T-cell (primary cell): Measurements from ENCODE around the gene PMVK. TPM values are rescaled to one million over a fixed set of nuclear protein-coding genes. Genes with fewer than 3 reads are reported as not detected.

Experiments used
- ATAC-seq, 4 experiments: fragments of 200-7000 bp in 3 of 4; fragments of 150-1000 bp in 1 of 4; cut with Tn5 transposase; replicated peaks in 1 of 4; 1 replicate in 3 of 4; 2 replicates in 1 of 4; pipeline ENCODE4 v1.10.0; 2021; ENCODE audit warnings: moderate library complexity in 3 of 4, mild to moderate bottlenecking in 2 of 4, moderate number of reproducible peaks in 1 of 4
- CTCF ChIA-PET, 2 donors: fragments of 300-600 bp; sonication (Branson Sonifier 250); formaldehyde crosslinking; loops; one replicate each; lab custom pipeline; 2022; ENCODE audit warnings: antibody characterized with exemption in 2 of 2; lab: Charles Lee
- POLR2A ChIA-PET, 2 donors: fragments of 300-600 bp; sonication (Branson Sonifier 250); formaldehyde crosslinking; loops; one replicate each; lab custom pipeline; 2022; ENCODE audit warnings: antibody characterized with exemption in 2 of 2; lab: Charles Lee
- DNase-seq, 35 experiments: peaks; one replicate each; pipeline versions ENCODE4 v3.0.0 to v3.0.0-alpha.2; 2013 to 2023
- H3K27ac ChIP-seq: one replicate; pipeline ENCODE4 v1.5.1; 2013; ENCODE audit warnings: low read length
- H3K27me3 ChIP-seq, 2 experiments: replicated peaks in 1 of 2; 1 replicate in 1 of 2; 2 replicates in 1 of 2; pipeline versions ENCODE4 v1.6.1 to v1.7.0; 2013; ENCODE audit warnings: low read length in 1 of 2, mixed read lengths in 1 of 2; ENCODE audit not compliant: control insufficient read depth in 2 of 2, insufficient read depth in 2 of 2; ENCODE audit errors: extremely low read depth in 1 of 2
- H3K36me3 ChIP-seq, 2 donors: 1 replicate in 1 of 2; 2 replicates in 1 of 2; pipeline versions ENCODE4 v1.6.1 to v1.7.0; 2013; ENCODE audit warnings: low read length in 1 of 2; ENCODE audit not compliant: control insufficient read depth in 2 of 2, insufficient read depth in 1 of 2; ENCODE audit errors: extremely low read depth in 1 of 2
- H3K4me1 ChIP-seq, 2 experiments: 1 replicate in 1 of 2; 2 replicates in 1 of 2; pipeline versions ENCODE4 v1.6.1 to v1.7.0; 2013; ENCODE audit warnings: low read length in 2 of 2, mixed read lengths in 1 of 2; ENCODE audit not compliant: insufficient read depth in 2 of 2, control insufficient read depth in 1 of 2; ENCODE audit errors: extremely low read depth in 1 of 2
- H3K4me3 ChIP-seq, 2 donors: 1 replicate in 1 of 2; 2 replicates in 1 of 2; pipeline versions ENCODE4 v1.5.1 to v1.7.0; 2013; ENCODE audit warnings: mild to moderate bottlenecking in 2 of 2, low read length in 1 of 2, moderate library complexity in 1 of 2; ENCODE audit not compliant: control insufficient read depth in 1 of 2; ENCODE audit errors: extremely low read depth in 1 of 2
- H3K9me3 ChIP-seq: 2 replicates; pipeline ENCODE4 v1.7.0; 2013
- H3K27ac Mint-ChIP-seq, 2 donors: one replicate each; pipeline ENCODE4 v1.8.0; 2020 to 2021; ENCODE audit warnings: mild to moderate bottlenecking in 2 of 2, mixed read lengths in 2 of 2
- H3K27me3 Mint-ChIP-seq, 2 donors: one replicate each; pipeline ENCODE4 v1.8.0; 2021 to 2022; ENCODE audit warnings: mixed read lengths in 2 of 2
- H3K36me3 Mint-ChIP-seq: one replicate; pipeline ENCODE4 v1.8.0; 2021; ENCODE audit warnings: mixed read lengths
- H3K4me1 Mint-ChIP-seq, 3 donors: one replicate each; pipeline ENCODE4 v1.8.0; 2020 to 2022; ENCODE audit warnings: mixed read lengths in 3 of 3, mild to moderate bottlenecking in 1 of 3
- H3K4me3 Mint-ChIP-seq, 3 donors: one replicate each; pipeline ENCODE4 v1.8.0; 2020 to 2022; ENCODE audit warnings: mild to moderate bottlenecking in 3 of 3, mixed read lengths in 3 of 3, moderate library complexity in 3 of 3
- H3K9me3 Mint-ChIP-seq, 3 donors: one replicate each; pipeline ENCODE4 v1.8.0; 2020 to 2022; ENCODE audit warnings: mixed read lengths in 3 of 3
- WGBS: methylation state at CpG from one replicate; pipeline ENCODE4 v1.1.5; 2013; ENCODE audit warnings: missing lambda C conversion rate; ENCODE audit not compliant: insufficient coverage; 5-methylcytosine and 5-hydroxymethylcytosine counted together
- total RNA-seq, 35 experiments: library from RNA in 6 of 35; stranded (reverse) in 6 of 35; fragments of 120-200 nt in 1 of 35; gene quantifications; one replicate each; pipeline versions ENCODE4 v1.2.1 to v1.2.4 and lab custom pipeline; 2013 to 2026

PMVK gene
- total RNA-seq, 5 donors from 2014 or later (not counting 1 experiment from before 2014, with no cell fraction given), result 12.6 to 24.9 (median 22.4) TPM

DNA sequence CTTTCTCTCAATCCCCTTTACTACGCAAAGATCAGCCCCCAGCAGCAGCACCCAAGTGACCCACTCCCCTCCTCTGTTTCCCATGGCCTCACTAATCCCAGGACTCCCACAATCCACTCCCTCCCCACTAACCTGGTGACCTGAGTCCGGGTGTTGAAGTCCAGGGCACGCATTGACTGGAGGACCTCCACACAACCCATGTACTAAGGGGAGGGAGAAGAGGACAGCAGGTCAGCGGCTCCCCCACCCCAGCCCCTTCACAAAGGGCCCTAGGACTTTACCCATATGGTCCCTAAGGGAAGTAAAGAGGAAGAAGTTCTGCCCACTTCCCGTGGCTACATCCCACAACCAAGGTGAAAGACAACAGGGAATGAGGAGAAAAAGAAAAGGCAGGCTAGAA is 32.7 kb upstream of the PMVK start:
- Histone ChIP-seq H3K36me3 (peaks cover 9 to 72% of the 10 kb centered on the region in 2 donors), H3K4me1 (peaks cover 5 to 55% of the 10 kb centered on the region in 2 experiments), H3K27ac (no peak overlapping the region), H3K27me3 (no peaks in the 10 kb centered on the region), H3K9me3 (no peaks in the 10 kb centered on the region), H3K4me3 (no peak overlapping the region)
- peak overlapping the region; percentile 22 to 77 for H3K27ac Mint-ChIP-seq
- WGBS, result 100% methylated on average over 1 of the region's 5 CpGs
- no peak overlapping the region for H3K4me3 Mint-ChIP-seq
- POLR2A ChIA-PET, result interaction anchor here (1.0 to 1.4 kb wide), 2 partner anchors 14 to 47 kb away, joined by 3 to 4 read pairs; partner anchors contain the start of gene PBXIP1 (in 1 of the 2)
- H3K4me1 Mint-ChIP-seq, result peaks cover 22 to 39% (median 24%) of the 10 kb centered on the region in 3 donors
- no peaks in the 10 kb centered on the region for H3K27me3 Mint-ChIP-seq
- ATAC-seq (no peak), DNase-seq (no peak)
- CTCF ChIA-PET, result interaction anchor here in 1 of 2 donors (1.1 kb wide), 1 partner anchor 10 kb away, joined by 3 read pairs; no protein-coding TSS in a partner anchor
- H3K9me3 Mint-ChIP-seq, result no peaks in the 10 kb centered on the region
- H3K36me3 Mint-ChIP-seq, result peaks cover 29% of the 10 kb centered on the region

DNA sequence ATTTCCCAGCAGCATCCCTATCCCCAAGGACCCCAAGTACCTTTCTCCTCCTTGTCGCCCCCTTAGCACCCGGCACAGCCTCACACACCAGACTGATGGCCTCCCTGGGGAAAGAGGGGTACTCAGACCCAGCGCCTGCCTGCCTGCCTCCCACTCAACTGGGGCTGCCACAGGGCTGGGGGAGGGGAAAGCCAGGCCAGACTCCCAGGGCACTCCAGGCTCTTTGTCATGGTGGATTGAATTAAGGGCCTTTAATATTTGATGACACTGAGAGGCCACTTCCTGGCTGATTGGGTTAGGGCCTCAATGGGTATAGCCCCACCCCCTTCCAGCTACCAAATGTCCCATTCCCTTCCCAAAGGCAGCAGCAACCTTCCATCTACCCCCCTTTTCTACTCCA is 32.2 kb upstream of the PMVK start:
- no peak for DNase-seq
- Histone ChIP-seq H3K27ac (peak overlapping the region; percentile 21), H3K27me3 (no peaks in the 10 kb centered on the region), H3K4me3 (no peak overlapping the region), H3K9me3 (no peaks in the 10 kb centered on the region), H3K4me1 (peaks cover 7 to 54% of the 10 kb centered on the region in 2 experiments), H3K36me3 (peaks cover 13 to 77% of the 10 kb centered on the region in 2 donors)
- Mint-ChIP-seq H3K4me3 (no peak overlapping the region), H3K27me3 (no peaks in the 10 kb centered on the region), H3K9me3 (no peaks in the 10 kb centered on the region), H3K4me1 (peaks cover 25 to 42% (median 27%) of the 10 kb centered on the region in 3 donors), H3K36me3 (peaks cover 32% of the 10 kb centered on the region), H3K27ac (peak overlapping the region; percentile 16 to 77)
- ATAC-seq, result no peak
- POLR2A ChIA-PET, result interaction anchor here (0.5 to 1.0 kb wide), 3 partner anchors 13 to 571 kb away, joined by 3 to 6 read pairs (median 3); partner anchors contain the start of gene PBXIP1 (in 1 of the 2)
- CTCF ChIA-PET, result no interaction called here
- WGBS, result no CpG with 5 or more reads among the region's 3 CpGs

DNA sequence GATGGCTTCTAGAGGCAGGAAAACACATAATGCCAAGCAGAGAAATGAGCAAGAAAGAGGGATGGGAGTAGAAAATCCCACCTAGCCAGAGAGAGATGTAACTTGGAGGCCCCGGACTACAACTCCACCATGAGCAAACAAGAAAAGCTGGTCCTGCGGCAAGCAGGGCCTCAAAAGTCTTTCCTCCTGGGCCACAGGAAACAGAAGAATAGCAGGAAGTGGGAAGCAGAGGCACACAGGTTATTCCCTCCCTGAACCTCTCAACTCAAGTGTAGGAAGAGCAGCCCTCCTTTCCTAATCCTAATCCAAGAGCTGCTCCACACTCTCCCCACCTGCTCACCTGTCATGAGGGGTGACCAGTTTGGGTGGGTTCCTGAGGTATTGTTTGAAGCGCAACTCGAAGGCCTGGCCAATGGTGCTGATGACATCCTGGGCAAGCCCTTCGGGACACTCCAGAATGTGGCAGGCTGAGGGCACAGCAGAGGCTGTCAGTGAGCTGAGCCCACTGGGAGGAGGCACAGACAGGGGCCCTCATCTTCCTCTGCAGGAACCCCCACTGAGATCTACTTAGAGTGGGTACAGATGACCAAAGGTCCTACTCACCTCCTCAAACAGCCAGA is 30.9 kb upstream of the PMVK start:
- ATAC-seq, result no peak
- peaks cover 34% of the 10 kb centered on the region for H3K36me3 Mint-ChIP-seq

DNA sequence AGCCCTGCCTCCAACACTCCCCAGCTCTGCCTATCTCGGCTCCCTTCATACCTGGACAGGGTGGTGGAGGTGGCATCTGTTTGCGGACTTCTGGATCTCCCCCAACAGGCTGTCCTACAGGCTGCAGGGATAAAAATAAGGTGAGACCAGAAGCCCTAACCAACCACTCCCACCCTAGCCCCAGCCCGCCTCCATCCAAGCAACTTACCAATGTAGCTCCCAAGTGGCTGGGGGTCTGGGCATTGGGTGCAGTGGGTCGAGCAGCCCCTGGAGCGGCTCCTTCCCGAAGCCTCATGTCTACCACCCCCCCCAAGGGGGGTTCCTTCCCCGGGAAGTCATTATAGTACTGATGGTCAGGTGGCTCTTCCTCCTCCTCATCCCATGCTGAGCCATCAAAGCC is 29.6 kb upstream of the PMVK start:
- Mint-ChIP-seq H3K36me3 (peaks cover 29% of the 10 kb centered on the region), H3K4me3 (no peak overlapping the region), H3K27ac (no peak overlapping the region), H3K27me3 (no peaks in the 10 kb centered on the region), H3K9me3 (no peaks in the 10 kb centered on the region), H3K4me1 (peaks cover 27 to 38% (median 34%) of the 10 kb centered on the region in 3 donors)
- no peak overlapping the region for H3K4me3 ChIP-seq
- ATAC-seq (no peak), DNase-seq (no peak)
- no peak overlapping the region for H3K27ac ChIP-seq
- no CpG with 5 or more reads among the region's 7 CpGs for WGBS
- H3K36me3 ChIP-seq, result peaks cover 21 to 79% of the 10 kb centered on the region in 2 donors
- ChIA-PET POLR2A (no interaction called here), CTCF (interaction anchor here in 1 of 2 donors (0.5 to 1.2 kb wide), 3 partner anchors 50 to 345 kb away, joined by 3 read pairs; no protein-coding TSS in a partner anchor)
- H3K4me1 ChIP-seq, result peaks cover 10 to 46% of the 10 kb centered on the region in 2 experiments
- no peaks in the 10 kb centered on the region for H3K27me3 ChIP-seq
- no peaks in the 10 kb centered on the region for H3K9me3 ChIP-seq

More for the DNA sequence above, 30.9 kb upstream of the PMVK start:
- peaks cover 10 to 53% of the 10 kb centered on the region in 2 experiments for H3K4me1 ChIP-seq
- no peak overlapping the region for H3K27ac ChIP-seq
- no peak overlapping the region for H3K4me3 Mint-ChIP-seq
- no peaks in the 10 kb centered on the region for H3K27me3 Mint-ChIP-seq
- H3K4me3 ChIP-seq, result no peak overlapping the region
- CTCF ChIA-PET, result interaction anchor here in 1 of 2 donors (1.2 kb wide), 1 partner anchor 49 kb away, joined by 3 read pairs; no protein-coding TSS in a partner anchor
- H3K9me3 Mint-ChIP-seq, result no peaks in the 10 kb centered on the region
- H3K4me1 Mint-ChIP-seq, result peaks cover 31 to 45% (median 37%) of the 10 kb centered on the region in 3 donors
- no peak for DNase-seq
- peak overlapping the region; percentile 36 to 55 for H3K27ac Mint-ChIP-seq
- no peaks in the 10 kb centered on the region for H3K9me3 ChIP-seq
- 87% methylated on average over 4 of the region's 5 CpGs for WGBS
- no peaks in the 10 kb centered on the region for H3K27me3 ChIP-seq
- peaks cover 21 to 86% of the 10 kb centered on the region in 2 donors for H3K36me3 ChIP-seq
- POLR2A ChIA-PET, result interaction anchor here in 1 of 2 donors (0.6 kb wide), 2 partner anchors 14 to 28 kb away, joined by 3 to 9 read pairs; no protein-coding TSS in a partner anchor

DNA sequence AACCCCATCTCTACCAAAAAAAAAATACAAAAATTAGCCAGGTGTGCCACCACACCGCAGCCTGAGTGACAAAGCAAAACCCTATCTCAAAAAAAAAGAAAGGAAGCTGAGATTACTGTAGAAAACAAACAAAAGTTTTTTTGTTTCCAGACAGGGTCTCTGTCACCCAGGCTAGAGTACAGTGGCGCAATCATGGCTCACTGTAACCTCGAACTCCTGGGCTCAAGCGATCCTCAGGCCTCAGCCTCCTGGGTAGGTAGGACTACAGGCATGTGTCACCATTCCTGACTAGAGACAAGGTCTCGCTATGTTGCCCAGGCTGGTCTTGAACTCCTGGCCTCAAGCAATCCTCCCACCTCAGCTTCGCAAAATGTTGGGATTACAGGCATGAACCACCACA is 27.8 kb upstream of the PMVK start:
- DNase-seq (no peak), ATAC-seq (no peak)
- ChIA-PET CTCF (interaction anchor here in 1 of 2 donors (0.6 to 1.1 kb wide), 2 partner anchors 9 to 88 kb away, joined by 5 to 6 read pairs; partner anchors contain the start of gene PBXIP1), POLR2A (no interaction called here)
- H3K4me3 ChIP-seq, result no peak overlapping the region
- Mint-ChIP-seq H3K27ac (peak overlapping the region; percentile 43 to 55), H3K4me1 (peaks cover 32 to 43% (median 39%) of the 10 kb centered on the region in 3 donors), H3K27me3 (no peaks in the 10 kb centered on the region), H3K9me3 (no peaks in the 10 kb centered on the region), H3K36me3 (peaks cover 25% of the 10 kb centered on the region), H3K4me3 (no peak overlapping the region)
- no peaks in the 10 kb centered on the region for H3K27me3 ChIP-seq
- H3K9me3 ChIP-seq, result no peaks in the 10 kb centered on the region
- peaks cover 19 to 47% of the 10 kb centered on the region in 2 experiments for H3K4me1 ChIP-seq
- 100% methylated on average over 2 of the region's 6 CpGs for WGBS
- H3K27ac ChIP-seq, result no peak overlapping the region
- H3K36me3 ChIP-seq, result peaks cover 21 to 67% of the 10 kb centered on the region in 2 donors

DNA sequence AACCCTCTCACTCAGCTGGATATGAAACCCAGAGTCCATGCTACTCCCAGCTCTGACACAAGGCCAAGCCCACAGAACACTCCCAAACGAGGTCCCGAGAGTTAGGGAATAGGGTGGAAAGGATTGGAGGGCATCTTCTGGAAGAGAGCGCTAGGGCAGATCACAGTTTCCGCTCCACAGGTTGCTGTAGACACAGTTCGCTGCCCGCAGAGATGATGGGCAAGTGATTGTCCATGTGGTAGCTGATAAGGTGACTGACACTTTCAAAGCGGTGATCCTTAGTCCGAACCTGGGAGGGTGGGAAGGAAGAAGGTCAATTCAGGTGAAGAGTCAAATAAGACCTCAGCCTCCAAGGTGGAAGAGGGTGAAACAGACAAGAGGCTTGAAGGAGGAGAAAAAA is 27.1 kb upstream of the PMVK start:
- Histone ChIP-seq H3K36me3 (peaks cover 24 to 67% of the 10 kb centered on the region in 2 donors), H3K4me3 (no peak overlapping the region), H3K9me3 (no peaks in the 10 kb centered on the region), H3K4me1 (peaks cover 19 to 50% of the 10 kb centered on the region in 2 experiments), H3K27me3 (no peaks in the 10 kb centered on the region), H3K27ac (no peak overlapping the region)
- H3K27me3 Mint-ChIP-seq, result no peaks in the 10 kb centered on the region
- ATAC-seq, result no peak
- peaks cover 24% of the 10 kb centered on the region for H3K36me3 Mint-ChIP-seq
- CTCF ChIA-PET, result interaction anchor here in 1 of 2 donors (1.1 kb wide), 1 partner anchor 8 kb away, joined by 5 read pairs; the partner anchor contains the start of gene PBXIP1
- peaks cover 27 to 38% (median 33%) of the 10 kb centered on the region in 3 donors for H3K4me1 Mint-ChIP-seq
- H3K27ac Mint-ChIP-seq, result peak overlapping the region; percentile 40 to 66
- no peak overlapping the region for H3K4me3 Mint-ChIP-seq
- no peak for DNase-seq
- WGBS, result 100% methylated on average over 6 of the region's 8 CpGs
- no peaks in the 10 kb centered on the region for H3K9me3 Mint-ChIP-seq
- POLR2A ChIA-PET, result no interaction called here
